Gastroesophageal sphincter (tissue), 3 donors: ENCODE data around the gene UNC5A.

Source experiments
- CTCF ChIP-seq, 4 experiments: fragments of 200-600 bp in 2 of 4; fragments of 450-650 bp in 2 of 4; sonication (generic) in 1 of 4; IDR thresholded peaks; one replicate each; pipeline ENCODE4 v1.5.1; 2017 to 2019; ENCODE audit warnings: antibody characterized with exemption in 4 of 4, mild to moderate bottlenecking in 2 of 4, moderate library complexity in 2 of 4
- EP300 ChIP-seq: sonication (generic); formaldehyde crosslinking; IDR thresholded peaks from one replicate; pipeline ENCODE4 v1.6.1; 2017; ENCODE audit warnings: antibody characterized with exemption, mild to moderate bottlenecking
- POLR2A ChIP-seq, 2 donors: fragments of 450-650 bp; IDR thresholded peaks; one replicate each; pipeline ENCODE4 v1.6.1; 2017; ENCODE audit warnings: antibody characterized with exemption in 2 of 2, mild to moderate bottlenecking in 2 of 2, moderate library complexity in 1 of 2
- POLR2AphosphoS5 ChIP-seq: sonication (generic); formaldehyde crosslinking; IDR thresholded peaks from one replicate; pipeline ENCODE4 v1.6.1; 2017; ENCODE audit warnings: antibody characterized with exemption

DNA sequence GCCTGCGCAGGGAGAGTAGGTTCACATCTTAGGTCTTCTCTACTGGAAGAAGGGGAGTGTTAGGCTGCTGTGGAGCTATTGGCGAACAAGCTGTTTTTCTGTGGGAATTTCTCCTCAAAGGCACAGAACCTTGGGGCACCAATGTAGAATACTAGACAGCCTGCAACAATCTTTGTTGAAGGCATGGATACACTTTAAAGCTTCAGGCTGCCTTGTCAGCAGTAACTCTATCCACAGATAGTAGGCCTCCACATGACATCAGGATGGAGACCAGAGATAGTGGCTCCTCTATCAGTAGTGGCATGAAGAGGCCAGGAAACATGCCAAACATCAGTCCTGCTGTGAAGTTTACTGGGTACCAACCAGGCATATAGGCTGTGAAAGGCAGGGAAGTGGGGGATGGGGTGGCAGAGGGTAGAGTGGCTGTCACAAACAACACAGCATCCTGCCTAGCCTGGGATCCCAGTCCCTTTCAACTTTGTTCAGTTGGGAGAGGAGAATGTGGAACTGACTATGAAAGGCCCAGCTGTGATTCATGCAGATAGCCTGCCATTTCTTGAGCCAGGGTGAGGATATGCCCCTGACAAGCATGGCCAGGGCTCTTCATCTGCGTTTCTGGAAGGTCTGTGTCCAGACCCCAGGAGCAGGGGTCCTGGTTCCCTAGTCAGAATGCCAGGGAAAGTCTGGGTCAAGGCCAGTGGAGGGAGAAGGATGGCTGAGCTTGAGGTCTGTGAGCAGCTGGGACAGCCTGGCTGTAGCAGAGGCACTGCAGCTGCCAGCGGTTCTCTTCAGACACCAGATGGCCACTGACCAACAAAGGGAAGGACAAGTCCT is 89.8 kb downstream of the UNC5A start:
- no peak for TF ChIP-seq POLR2A (IDR thresholded peaks at IDR 0.05)
- TF ChIP-seq CTCF (IDR thresholded peaks at IDR 0.05), result no peak
- no peak for TF ChIP-seq EP300
- TF ChIP-seq POLR2AphosphoS5, result no peak
